HG02973 (cell line): ENCODE measurements around the gene ANKUB1.
"Not testable (repeated sequence)": the region's sequence is repeated elsewhere in the genome, so short reads cannot be mapped to it uniquely, and the experiment has no call there.

Experiments used
- ATAC-seq: cut with Tn5 transposase; IDR thresholded peaks from one replicate; pipeline ENCODE4 v1.9.1; 2021; ENCODE audit warnings: moderate library complexity; ENCODE audit not compliant: unreplicated experiment

ANKUB1 gene

DNA sequence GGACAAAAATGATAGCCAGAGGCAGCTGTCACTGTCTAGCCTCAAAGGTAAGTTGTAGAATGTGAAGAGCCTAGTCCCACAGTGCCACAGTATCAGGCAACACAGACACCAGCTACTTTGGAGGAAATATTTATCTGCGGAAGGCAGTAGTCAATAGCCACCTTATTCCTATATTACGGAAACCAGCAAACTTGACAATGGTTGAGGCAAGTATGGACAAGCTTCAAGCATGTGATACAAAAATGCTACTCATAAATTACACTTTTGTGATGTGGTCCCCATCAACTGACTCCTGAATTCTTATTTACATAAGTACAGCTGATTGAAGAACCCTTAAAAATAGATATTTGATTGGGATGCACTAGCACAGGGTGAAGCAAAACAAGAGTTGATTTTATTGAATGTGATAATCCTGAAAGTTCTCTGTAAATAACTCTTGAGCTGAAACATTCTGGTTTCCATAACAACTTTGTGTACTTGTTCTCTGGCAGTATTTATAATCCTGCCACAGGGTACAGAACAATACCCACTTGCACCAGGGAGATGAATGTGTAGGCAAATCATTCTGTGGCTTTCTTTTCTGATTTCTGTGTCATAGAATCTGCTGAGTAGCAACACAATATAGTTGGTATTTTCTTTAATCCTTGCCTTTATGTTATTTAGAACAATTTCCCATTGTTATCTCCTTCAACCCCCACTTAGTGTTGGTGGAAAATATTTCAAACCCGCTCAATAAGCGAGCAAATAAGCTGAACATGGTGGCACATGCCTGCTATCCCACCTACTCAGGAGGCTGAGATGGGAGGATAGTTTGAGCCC lies at the start of gene ANKUB1:
ANKUB1 (minus strand) TSS at position 103 of the 819 bp plus-strand sequence. CDS start 188 bp downstream, outside the sequence.
- no peak for ATAC-seq

DNA sequence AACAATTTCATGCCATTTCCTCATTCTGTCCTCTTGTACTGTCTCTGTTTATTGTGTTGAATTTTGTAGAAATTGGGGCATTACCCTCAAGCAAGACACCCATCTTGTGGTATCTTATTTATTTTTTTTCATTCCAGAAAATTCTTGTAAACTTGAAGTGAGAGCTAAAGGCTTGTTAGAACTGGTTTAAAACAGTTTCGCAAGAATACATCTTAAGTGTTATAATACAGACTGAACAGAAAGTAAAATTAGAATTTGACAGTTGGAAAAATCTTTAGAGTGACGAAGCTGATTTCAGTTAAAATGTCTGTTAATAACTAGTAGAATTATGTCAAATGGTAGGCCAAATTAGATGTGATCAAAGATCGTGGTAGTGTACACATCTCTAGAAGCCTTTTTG lies 47.5 kb upstream of the ANKUB1 start:
- ATAC-seq, result no peak

DNA sequence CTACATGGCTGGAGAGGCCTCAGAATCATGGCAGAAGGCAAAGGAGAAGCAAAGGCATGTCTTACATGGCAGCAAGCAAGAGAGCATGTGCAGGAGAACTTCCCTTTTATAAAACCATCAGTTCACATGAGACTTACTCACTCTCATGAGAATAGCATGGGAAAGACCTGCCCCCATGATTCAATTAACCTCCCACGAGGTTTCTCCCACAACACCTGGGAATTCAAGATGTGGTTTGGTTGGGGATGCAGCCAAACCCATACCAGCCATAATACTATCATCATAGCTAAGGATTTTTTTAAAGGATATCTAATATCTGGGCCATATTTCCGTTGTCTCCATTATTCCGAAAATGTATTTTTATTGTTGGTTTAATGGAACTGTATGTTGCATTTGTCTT lies 47.1 kb upstream of the ANKUB1 start:
- ATAC-seq, result not testable (repeated sequence)

DNA sequence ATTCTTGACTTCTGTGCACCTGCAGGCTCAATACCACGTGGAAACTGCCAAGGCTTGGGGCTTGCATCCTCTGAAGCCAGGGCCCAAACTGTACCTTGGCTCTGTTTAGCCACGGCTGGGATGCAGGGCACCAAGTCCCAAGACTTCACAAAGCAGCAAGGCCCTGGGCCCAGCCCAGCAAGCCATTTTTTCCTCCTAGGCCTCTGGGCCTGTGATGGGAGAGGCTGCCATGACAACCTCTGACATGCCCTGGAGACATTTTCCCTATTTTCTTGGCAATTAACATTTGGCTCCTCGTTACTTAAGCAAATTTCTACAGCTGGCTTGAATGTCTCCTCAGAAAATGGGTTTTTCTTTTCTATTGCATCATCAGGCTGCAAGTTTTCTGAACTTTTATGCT lies 46.1 kb upstream of the ANKUB1 start:
- not testable (repeated sequence) for ATAC-seq

DNA sequence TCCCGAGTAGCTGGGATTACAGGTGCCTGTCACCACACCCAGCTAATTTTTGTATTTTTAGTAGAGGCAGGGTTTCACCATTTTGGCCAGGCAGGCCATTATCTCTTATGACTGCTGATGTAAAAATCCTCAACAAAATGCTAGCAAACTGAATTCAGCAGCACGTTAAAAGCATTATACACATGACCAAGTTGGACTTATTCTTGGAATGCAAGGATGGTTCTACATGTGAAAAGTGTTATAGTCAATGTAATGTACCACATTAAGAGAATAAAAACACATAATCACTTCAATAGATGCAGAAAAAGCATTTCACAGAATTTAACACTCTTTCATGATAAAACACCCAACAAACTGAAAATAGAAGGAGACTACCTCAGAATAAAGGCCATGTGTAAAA lies 40.9 kb upstream of the ANKUB1 start:
- ATAC-seq, result no peak

- no peak for ATAC-seq
These were observed 39.7 kb upstream of the ANKUB1 start for GRCh38 chr3:149832086-149832485.

DNA sequence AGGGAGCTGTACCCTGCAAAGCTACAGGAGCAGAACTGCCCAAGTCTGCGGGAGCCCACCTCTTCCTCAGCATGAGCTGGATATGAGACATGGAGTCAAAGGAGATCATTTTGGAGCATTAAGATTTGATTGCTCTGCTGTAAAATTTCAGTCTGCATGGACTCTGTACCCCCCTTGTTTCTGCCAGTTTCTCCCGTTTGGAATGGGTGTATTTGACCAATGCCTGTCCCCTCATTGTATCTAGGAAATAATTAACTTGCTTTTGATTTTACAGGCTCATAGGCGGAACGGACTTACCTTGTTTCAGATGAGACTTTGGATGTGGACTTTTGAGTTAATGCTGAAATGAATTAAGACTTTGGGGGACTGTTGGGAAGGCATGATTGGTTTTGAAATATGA lies 39.0 kb upstream of the ANKUB1 start:
- no peak for ATAC-seq

DNA sequence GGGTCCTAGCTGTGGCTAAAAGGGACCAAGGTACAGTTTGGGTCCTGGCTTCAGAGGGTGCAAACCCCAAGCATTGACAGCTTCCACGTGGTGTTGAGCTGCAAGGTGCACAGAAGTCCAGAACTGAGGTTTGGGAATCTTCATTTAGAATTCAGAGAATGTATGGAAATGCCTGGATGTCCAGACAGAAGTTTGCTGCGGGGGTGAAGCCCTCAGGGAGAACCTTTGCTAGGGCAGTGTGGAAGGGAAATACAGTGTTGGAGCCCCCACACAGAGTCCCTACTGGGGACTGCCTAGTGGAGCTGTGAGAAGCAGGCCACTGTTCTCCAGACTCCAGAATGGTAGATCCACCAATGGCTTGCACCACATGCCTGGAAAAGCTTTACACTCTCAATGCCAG lies 38.5 kb upstream of the ANKUB1 start:
- no peak for ATAC-seq

GRCh38 chr3:149829631-149830030 lies 37.3 kb upstream of the ANKUB1 start:
- ATAC-seq, result not testable (repeated sequence)

DNA sequence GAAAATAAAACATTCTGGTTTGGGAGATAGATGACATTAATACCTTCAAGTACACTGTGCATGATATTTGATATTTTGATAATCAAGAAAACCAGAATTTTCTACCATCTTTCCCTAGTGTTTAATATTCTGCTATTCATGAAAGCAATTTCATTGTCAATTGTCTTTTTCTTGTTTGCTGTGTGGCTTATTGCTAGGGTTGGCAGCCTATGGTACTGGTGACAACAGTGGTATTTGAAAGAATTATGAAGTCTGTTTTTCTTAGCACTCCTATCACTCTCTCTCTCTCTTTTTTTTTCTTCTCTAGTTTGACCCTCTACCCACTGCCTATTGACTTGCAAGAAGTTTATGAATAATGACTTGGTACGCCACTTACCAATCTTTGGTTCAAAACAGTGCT lies 36.0 kb upstream of the ANKUB1 start:
- no peak for ATAC-seq

DNA sequence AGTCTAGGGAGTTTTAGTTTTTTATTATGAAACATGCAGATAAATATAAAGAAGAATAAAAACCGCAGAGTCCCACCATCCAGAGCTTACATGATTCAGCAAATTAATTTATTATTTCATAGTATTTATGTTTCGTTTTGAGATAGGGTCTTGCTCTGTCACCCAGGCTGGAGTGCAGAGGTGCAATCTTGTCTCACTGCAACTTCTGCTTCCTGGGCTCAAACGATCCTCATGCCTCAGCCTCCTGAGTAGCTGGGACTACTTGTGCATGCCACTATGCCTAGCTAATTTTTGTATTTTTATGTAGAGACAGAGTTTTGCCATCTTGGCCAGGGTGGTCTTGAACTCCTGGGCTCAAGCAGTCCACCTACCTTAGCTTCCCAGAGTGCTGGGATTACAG lies 34.3 kb upstream of the ANKUB1 start:
- no peak for ATAC-seq

DNA sequence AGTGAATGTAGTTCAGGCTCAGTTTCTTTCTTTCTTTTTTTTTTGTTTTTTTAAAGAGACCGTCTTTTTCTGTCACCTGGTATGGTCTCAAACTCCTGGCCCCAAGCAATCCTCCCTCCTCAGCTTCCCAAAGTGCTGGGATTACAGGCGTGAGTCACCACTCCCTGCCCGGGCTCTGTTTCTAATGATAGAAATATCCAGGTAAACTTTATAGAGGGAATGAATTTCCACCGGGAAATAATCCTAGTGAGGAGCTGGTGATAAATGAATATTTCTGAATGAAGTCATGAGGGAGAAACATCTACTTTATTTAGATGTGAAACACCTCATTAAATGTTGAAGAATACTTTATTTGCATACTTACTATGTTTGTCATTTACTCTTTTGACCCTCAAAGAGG lies 27.8 kb upstream of the ANKUB1 start:
- ATAC-seq, result no peak

DNA sequence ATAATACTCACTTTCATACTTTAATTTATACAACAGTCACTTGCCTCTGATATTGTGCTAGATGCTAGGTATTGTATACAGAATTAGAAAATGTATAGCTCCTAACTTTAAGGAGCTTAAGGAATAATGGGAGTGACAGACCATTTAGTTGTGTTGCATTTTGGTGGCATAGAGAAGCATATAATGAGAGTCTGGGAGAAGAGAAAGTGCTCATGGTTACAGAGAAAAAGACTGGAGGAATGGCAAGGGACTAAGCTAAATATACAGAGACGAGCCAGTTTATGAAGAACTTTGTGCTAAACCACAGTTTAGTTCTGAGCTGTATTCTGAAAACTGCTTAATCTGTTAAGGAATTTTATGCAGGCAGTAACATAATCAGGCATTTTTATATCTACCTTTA lies 27.1 kb upstream of the ANKUB1 start:
- no peak for ATAC-seq

DNA sequence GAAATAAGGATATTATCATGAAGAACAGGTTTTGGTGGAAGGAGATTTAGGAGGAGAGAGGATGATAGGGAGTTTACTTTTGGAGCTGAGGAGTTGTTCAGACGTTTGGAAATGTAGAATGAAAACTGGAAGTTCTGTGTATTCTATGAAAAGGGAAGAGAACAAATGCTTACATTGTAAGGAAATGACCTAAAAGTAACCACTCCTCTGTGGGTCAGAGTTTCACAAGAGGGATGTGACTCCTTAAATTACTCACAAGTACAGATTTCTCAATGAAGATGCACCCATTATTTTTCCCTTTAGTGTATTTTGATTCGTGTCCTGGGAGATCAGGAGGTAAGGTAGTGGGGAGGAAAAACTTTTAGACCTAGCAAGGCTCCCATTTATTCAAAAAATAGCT lies 24.6 kb upstream of the ANKUB1 start:
- ATAC-seq, result no peak

GRCh38 chr3:149816311-149816710 lies 24.0 kb upstream of the ANKUB1 start:
- no peak for ATAC-seq

DNA sequence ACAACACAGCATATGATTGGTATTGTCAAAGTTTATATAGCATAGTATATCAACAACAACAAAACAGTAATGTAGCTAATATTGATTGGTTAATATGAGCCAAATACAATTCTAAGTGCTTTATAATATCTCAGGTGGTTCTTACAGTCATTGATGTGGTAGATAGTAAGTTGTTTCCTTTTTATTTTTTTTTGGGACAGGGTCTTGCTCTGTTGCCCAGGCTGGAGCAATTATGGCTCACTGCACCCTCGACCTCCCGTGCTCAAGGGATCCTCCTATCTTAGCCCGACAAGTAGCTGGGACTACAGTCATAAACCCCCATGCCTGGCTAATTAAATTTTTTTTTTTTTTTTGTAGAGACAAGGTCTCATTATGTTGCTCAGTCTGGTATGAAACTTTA lies 23.4 kb upstream of the ANKUB1 start:
- ATAC-seq, result no peak

DNA sequence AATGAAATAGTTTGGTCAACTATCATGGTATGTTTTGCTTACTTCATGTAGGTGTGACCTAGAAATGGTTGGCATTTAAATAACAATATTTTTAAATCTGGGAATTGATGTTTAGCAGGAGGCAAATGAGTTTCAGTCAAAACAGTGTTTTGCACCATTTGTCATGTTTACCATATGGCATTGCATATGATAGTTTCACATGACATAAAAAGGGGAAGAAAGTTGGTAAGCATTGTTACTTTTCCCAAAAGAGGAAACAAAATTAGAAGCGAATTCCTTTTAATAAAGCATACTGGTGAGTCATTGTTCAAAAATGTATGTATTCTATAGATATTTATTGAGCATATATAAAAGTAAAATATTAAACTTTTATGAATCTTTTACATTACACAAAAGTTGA lies 23.0 kb upstream of the ANKUB1 start:
- ATAC-seq, result no peak

- peak; percentile 20 for ATAC-seq
These were observed 21.3 kb upstream of the ANKUB1 start for GRCh38 chr3:149813367-149814281.

GRCh38 chr3:149812606-149813366 lies 20.4 kb upstream of the ANKUB1 start, which contains the start of gene RNF13:
TSS of gene RNF13 (plus strand) at chr3:149813215. CDS start at chr3:149846027, 32,812 bp downstream.
- ATAC-seq, result peak; percentile 91

- ATAC-seq, result no peak
These were observed 19.8 kb upstream of the ANKUB1 start for GRCh38 chr3:149812165-149812605.

DNA sequence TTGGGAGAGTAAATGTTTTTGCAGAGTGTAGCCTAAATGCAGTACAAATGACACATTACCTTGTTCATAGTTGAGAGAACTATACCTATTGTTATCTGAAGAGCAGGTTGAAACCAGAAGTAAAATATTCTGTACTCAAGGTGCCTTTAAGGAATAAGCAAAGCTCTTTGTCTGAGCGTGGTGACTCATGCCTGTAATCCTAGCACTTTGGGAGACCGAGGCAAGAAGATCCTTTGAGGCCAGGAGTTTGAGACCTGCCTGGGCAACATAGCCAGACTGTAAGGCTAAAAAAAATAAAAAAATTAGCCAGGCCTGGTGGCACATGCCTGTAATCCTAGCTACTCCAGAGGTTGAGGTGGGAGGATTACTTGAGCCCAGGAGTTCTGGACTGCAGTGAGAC lies 18.5 kb upstream of the ANKUB1 start:
- ATAC-seq, result no peak
